ENCODE results near the gene ZGLP1. TPM values are rescaled to one million over a fixed set of nuclear protein-coding genes. Genes with fewer than 3 reads are reported as not detected.

Gene ZGLP1
- total and polyA plus RNA-seq, 2 of the 13 experiments (the other 11 are each of a cell fraction or from before 2014, with no cell fraction given), result 2.4 to 3.0 TPM

GRCh38 chr19:10315335-10316214 is 6.0 kb upstream of the ZGLP1 start, which contains the start of gene FDX2 (continued):
- TF ChIP-seq ZHX1 (CRISPR knock-in tag; IDR thresholded peaks at IDR 0.05; ENCODE audit: low read depth), result peak; percentile 76
- TF ChIP-seq FOXA3 (CRISPR knock-in tag; IDR thresholded peaks at IDR 0.05), result peak; percentile 77
- peak; percentile 89 for TF ChIP-seq GABPB1 (CRISPR knock-in tag; IDR thresholded peaks at IDR 0.05)
- TF ChIP-seq PCBP1 (IDR thresholded peaks at IDR 0.05; ENCODE audit: borderline replicate concordance, low read depth, low read length), result no peak
- TF ChIP-seq FOXM1 (CRISPR knock-in tag; IDR thresholded peaks at IDR 0.05), result no peak
- no peak for TF ChIP-seq STAT5B (CRISPR knock-in tag; IDR thresholded peaks at IDR 0.05)
- no peak for TF ChIP-seq ZBTB1 (CRISPR knock-in tag; IDR thresholded peaks at IDR 0.05; ENCODE audit: borderline replicate concordance)
- no peak; the same call in 1 of the 2 replicates for TF ChIP-seq ZNF256 (CRISPR knock-in tag; conservative IDR thresholded peaks at IDR 0.05)
- 0 out of 2 replicates have a peak, but pooled peaks have one; percentile 30 for TF ChIP-seq ZNF335 (CRISPR knock-in tag; IDR thresholded peaks at IDR 0.05)
- TF ChIP-seq ZBTB34 (CRISPR knock-in tag; IDR thresholded peaks at IDR 0.05), result no peak
- TF ChIP-seq ZSCAN29 (CRISPR knock-in tag; conservative IDR thresholded peaks at IDR 0.05), result 0 out of 2 replicates have a peak, but pooled peaks have one; percentile 63
- TF ChIP-seq, protein P1, sequence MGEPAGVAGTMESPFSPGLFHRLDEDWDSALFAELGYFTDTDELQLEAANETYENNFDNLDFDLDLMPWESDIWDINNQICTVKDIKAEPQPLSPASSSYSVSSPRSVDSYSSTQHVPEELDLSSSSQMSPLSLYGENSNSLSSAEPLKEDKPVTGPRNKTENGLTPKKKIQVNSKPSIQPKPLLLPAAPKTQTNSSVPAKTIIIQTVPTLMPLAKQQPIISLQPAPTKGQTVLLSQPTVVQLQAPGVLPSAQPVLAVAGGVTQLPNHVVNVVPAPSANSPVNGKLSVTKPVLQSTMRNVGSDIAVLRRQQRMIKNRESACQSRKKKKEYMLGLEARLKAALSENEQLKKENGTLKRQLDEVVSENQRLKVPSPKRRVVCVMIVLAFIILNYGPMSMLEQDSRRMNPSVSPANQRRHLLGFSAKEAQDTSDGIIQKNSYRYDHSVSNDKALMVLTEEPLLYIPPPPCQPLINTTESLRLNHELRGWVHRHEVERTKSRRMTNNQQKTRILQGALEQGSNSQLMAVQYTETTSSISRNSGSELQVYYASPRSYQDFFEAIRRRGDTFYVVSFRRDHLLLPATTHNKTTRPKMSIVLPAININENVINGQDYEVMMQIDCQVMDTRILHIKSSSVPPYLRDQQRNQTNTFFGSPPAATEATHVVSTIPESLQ (CRISPR knock-in tag; conservative IDR thresholded peaks at IDR 0.05), result no peak
- TF ChIP-seq PHF21A (CRISPR knock-in tag; IDR thresholded peaks at IDR 0.05), result peak; percentile 17; the same call in 1 of the 2 replicates
- peak; percentile 49; the same call in 1 of the 2 replicates for TF ChIP-seq ZNF580 (CRISPR knock-in tag; IDR thresholded peaks at IDR 0.05; ENCODE audit: borderline replicate concordance, low read depth)
- TF ChIP-seq SOX13 (IDR thresholded peaks at IDR 0.05), result no peak
- 0 out of 4 replicates have a peak, but pooled peaks of 1 of the 2 experiments have one; percentile 2 for TF ChIP-seq SOX13 (CRISPR knock-in tag; conservative IDR thresholded peaks at IDR 0.05 in 1 of 2, IDR thresholded peaks at IDR 0.05 in 1 of 2)
- TF ChIP-seq FOXA1 (IDR thresholded peaks at IDR 0.05), result no peak
- peak; percentile 93 for TF ChIP-seq FOXA1 (CRISPR knock-in tag; IDR thresholded peaks at IDR 0.05)
- peak; percentile 34; the same call in 1 of the 2 replicates for TF ChIP-seq TOE1 (CRISPR knock-in tag; IDR thresholded peaks at IDR 0.05)
- TF ChIP-seq PAX8 (CRISPR knock-in tag; IDR thresholded peaks at IDR 0.05; ENCODE audit: borderline replicate concordance), result 0 out of 2 replicates have a peak, but pooled peaks have one; percentile 68
- TF ChIP-seq, protein P2, sequence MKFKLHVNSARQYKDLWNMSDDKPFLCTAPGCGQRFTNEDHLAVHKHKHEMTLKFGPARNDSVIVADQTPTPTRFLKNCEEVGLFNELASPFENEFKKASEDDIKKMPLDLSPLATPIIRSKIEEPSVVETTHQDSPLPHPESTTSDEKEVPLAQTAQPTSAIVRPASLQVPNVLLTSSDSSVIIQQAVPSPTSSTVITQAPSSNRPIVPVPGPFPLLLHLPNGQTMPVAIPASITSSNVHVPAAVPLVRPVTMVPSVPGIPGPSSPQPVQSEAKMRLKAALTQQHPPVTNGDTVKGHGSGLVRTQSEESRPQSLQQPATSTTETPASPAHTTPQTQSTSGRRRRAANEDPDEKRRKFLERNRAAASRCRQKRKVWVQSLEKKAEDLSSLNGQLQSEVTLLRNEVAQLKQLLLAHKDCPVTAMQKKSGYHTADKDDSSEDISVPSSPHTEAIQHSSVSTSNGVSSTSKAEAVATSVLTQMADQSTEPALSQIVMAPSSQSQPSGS (CRISPR knock-in tag; IDR thresholded peaks at IDR 0.05), result 0 out of 2 replicates have a peak, but pooled peaks have one; percentile 12
- no peak for TF ChIP-seq HOXA5 (CRISPR knock-in tag; IDR thresholded peaks at IDR 0.05)

Data from HepG2 (cell line).